ELR (cell line): Measurements from ENCODE around the gene CCDC116.

Experiments used
- DNase-seq: peaks from one replicate; pipeline ENCODE4 v3.0.0-alpha.2; 2015; ENCODE audit warnings: low read depth

The CCDC116 gene

GRCh38 chr22:21681566-21682370 is 49.2 kb downstream of the CCDC116 start:
- no peak for DNase-seq

GRCh38 chr22:21682385-21683175 is 50.0 kb downstream of the CCDC116 start:
- DNase-seq = no peak

- DNase-seq = no peak
Observed at GRCh38 chr22:21683401-21683811, 50.8 kb downstream of the CCDC116 start.

- DNase-seq = no peak
Observed at GRCh38 chr22:21684492-21685163, 52.1 kb downstream of the CCDC116 start.

- no peak for DNase-seq
Observed at GRCh38 chr22:21685164-21685513, 52.6 kb downstream of the CCDC116 start.

- DNase-seq = no peak
Observed at GRCh38 chr22:21686193-21686608, 53.6 kb downstream of the CCDC116 start.
